HG03457 (cell line): ENCODE data around the gene C2CD2L.
A peak's percentile ranks its signal among the peaks of the same experiment; 100 is the strongest.
"Not testable (repeated sequence)": the region's sequence is repeated elsewhere in the genome, so short reads cannot be mapped to it uniquely, and the experiment has no call there.

Experiments
- ATAC-seq: cut with Tn5 transposase; IDR thresholded peaks from one replicate; pipeline ENCODE4 v1.9.1; 2021; ENCODE audit warnings: moderate number of reproducible peaks; ENCODE audit not compliant: unreplicated experiment

Gene C2CD2L

GRCh38 chr11:119106564-119107537 is at the start of gene C2CD2L:
Gene C2CD2L (plus strand): TSS chr11:119107344. CDS start chr11:119107742, 398 bp downstream.
- no peak for ATAC-seq

GRCh38 chr11:119059128-119059527 is 48.0 kb upstream of the C2CD2L start:
- ATAC-seq: not testable (repeated sequence)

GRCh38 chr11:119061256-119061655 is 45.9 kb upstream of the C2CD2L start:
- ATAC-seq: no peak

- no peak for ATAC-seq
These were observed 44.4 kb upstream of the C2CD2L start for GRCh38 chr11:119062779-119063178.

GRCh38 chr11:119065369-119065768 is 41.8 kb upstream of the C2CD2L start:
- no peak for ATAC-seq

GRCh38 chr11:119067371-119068222 is 39.5 kb upstream of the C2CD2L start, which contains the start of gene VPS11:
Gene VPS11 (plus strand): TSS chr11:119067818. CDS start chr11:119067824, 6 bp downstream.
- ATAC-seq: peak; percentile 68

- no peak for ATAC-seq
These were observed 29.3 kb upstream of the C2CD2L start for GRCh38 chr11:119077839-119078238.

GRCh38 chr11:119078675-119079420 is 28.3 kb upstream of the C2CD2L start:
- ATAC-seq: no peak

GRCh38 chr11:119081682-119082260 is 25.4 kb upstream of the C2CD2L start:
- no peak for ATAC-seq

- peak; percentile 79 for ATAC-seq
These were observed 22.3 kb upstream of the C2CD2L start, which contains the start of gene HMBS for GRCh38 chr11:119084663-119085436. Gene HMBS (plus strand): TSS chr11:119084881. CDS start chr11:119085034, 153 bp downstream.

GRCh38 chr11:119085437-119085847 is 21.7 kb upstream of the C2CD2L start:
- ATAC-seq: peak; percentile 5

- ATAC-seq: no peak
These were observed 20.0 kb upstream of the C2CD2L start for GRCh38 chr11:119087123-119087522.

- ATAC-seq: no peak
These were observed 19.4 kb upstream of the C2CD2L start for GRCh38 chr11:119087747-119088241.

- no peak for ATAC-seq
These were observed 18.7 kb upstream of the C2CD2L start for GRCh38 chr11:119088406-119088805.

- ATAC-seq: no peak
These were observed 17.8 kb upstream of the C2CD2L start for GRCh38 chr11:119089319-119089718.

- no peak for ATAC-seq
These were observed 16.0 kb upstream of the C2CD2L start for GRCh38 chr11:119091178-119091577.

GRCh38 chr11:119091966-119092879 is 14.9 kb upstream of the C2CD2L start:
- no peak for ATAC-seq
